ENCODE measurements around the gene GPR155. TPM values are rescaled to one million over a fixed set of nuclear protein-coding genes. Genes with fewer than 3 reads are reported as not detected.
A peak's percentile ranks its signal among the peaks of the same experiment; 100 is the strongest.

The GPR155 gene
- total and polyA plus RNA-seq, 9 of the 15 experiments (the other 6 are each of a cell fraction or from before 2014, with no cell fraction given), result 0.04 to 0.40 (median 0.11) TPM; not detected in 1

DNA sequence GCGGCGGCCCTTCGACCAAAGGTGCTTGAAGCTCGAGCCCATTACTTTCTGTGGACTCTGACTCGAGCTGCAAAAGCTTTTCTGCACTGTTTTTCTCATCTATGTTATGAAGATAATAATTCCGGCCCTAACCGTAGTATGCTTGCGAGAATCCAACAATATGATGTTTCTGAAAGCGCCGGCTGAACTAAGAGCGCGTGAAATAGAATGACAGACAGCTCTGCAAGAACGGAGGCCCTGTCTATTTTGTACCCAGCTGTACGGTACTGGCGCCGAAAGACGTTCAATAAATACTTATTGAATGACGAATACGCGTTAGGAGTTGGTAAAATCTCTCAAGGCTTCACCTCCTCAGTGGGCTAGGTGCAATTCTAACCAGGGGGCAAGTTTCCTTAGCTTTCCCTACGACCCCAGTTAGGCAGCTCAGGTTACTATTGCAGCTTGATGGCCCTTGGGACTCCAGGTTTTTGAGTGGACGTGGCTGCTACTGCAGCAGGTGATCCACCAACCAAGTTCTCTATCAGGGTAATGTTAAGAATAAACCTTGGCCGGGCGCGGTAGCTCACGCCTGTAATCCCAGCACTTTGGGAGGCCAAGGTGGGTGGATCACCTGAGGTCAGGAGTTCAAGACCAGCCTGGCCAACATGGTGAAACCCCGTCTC is 90.7 kb downstream of the GPR155 start (continued):
- TF ChIP-seq L3MBTL2 (IDR thresholded peaks at IDR 0.05) (0 out of 2 replicates have a peak, but pooled peaks have one; percentile 5), ESRRA (IDR thresholded peaks at IDR 0.05; ENCODE audit: borderline replicate concordance, low read depth) (no peak), MYC (IDR thresholded peaks at IDR 0.05; ENCODE audit: low read depth, low read length) (no peak), MYC (CRISPR knock-in tag; IDR thresholded peaks at IDR 0.05; ENCODE audit: borderline replicate concordance, low read depth) (peak; percentile 61; the same call in 1 of the 2 replicates), ZNF584 (CRISPR knock-in tag; IDR thresholded peaks at IDR 0.05; ENCODE audit: low read depth) (no peak), TEAD4 (IDR thresholded peaks at IDR 0.05; ENCODE audit: low read length) (no peak), TEAD4 (CRISPR knock-in tag; IDR thresholded peaks at IDR 0.05; ENCODE audit: borderline replicate concordance) (no peak), RBFOX2 (IDR thresholded peaks at IDR 0.05; ENCODE audit: low read depth, low read length) (peak; percentile 55; the same call in 1 of the 2 replicates)

DNA sequence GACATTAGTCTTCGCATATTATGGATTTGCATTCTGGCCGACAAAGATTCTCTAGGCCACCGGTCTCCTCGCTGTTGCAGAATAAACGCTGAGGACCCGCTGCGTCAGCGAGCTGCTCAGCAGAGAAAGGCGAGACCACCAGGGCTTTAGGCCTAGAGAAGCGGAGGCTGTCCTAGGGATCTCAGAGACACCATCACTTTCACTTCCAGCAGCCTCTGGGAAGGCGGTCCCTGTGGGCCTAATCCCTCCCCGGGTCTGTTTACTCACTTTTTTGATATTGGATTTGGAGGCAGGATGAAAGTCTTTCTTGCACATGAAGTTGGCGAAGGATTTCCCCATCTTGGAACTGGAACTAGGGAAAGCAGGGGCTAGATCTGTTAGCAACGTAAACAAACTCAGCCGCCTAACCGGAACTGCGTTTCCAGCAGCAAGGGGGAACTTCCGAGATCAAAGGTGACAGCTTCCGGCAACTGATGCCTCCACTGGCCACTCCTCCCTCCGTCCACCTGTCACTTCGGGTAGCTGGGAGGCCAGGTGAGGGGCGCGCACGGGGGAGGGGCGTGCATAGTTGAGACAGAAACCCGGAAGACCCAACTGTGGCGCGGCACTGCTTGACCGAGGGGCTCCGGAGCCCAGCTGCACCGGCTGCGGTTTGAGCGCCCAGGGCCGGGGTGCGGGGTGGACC is 91.4 kb downstream of the GPR155 start, which contains the start of gene SCRN3:
TSS of gene SCRN3 (plus strand) at position 447 of the 685 bp plus-strand sequence. CDS start 2,554 bp downstream, outside the sequence.
- Histone ChIP-seq H3K4me2 (ENCODE audit: insufficient read depth, low read length) (peak within 1 kb of the TSS; percentile 92), H4K20me1 (replicated peaks; ENCODE audit: control insufficient read depth, insufficient read depth, low read length) (no peaks in the 10 kb centered on the region), H2AFZ (ENCODE audit: low read depth, low read length) (peak within 1 kb of the TSS; percentile 95), H3K9me3 (replicated peaks; ENCODE audit: control insufficient read depth, insufficient read depth, low read depth, low read length) (no peaks in the 10 kb centered on the region), H3K9me1 (ENCODE audit: control insufficient read depth, insufficient read depth, low read length) (no peaks in the 10 kb centered on the region), H3K9ac (ENCODE audit: insufficient read depth in 1 of 2, low read depth in 2 of 2, low read length in 2 of 2) (peak within 1 kb of the TSS; percentile 84 to 96), H3K36me3 (ENCODE audit: control insufficient read depth, insufficient read depth, low read length) (no peaks in the 10 kb centered on the region; the same call in 2 of the 3 replicates), H3K27ac (ENCODE audit: extremely low read depth, low read depth, low read length) (peak within 1 kb of the TSS; percentile 78), H3K4me1 (replicated peaks in 1 of 2; ENCODE audit: control insufficient read depth in 2 of 2, insufficient read depth in 2 of 2, low read length in 2 of 2) (peaks cover 4 to 5% of the 10 kb centered on the region in 2 experiments; a peak in 1 of 5 replicates), H3K4me3 (peak within 1 kb of the TSS; percentile 76), H3K27me3 (ENCODE audit: control insufficient read depth in 2 of 2, insufficient read depth in 2 of 2, low read length in 2 of 2) (no peaks in the 10 kb centered on the region), H3K79me2 (ENCODE audit: control insufficient read depth, insufficient read depth, low read length) (peaks cover 31% of the 10 kb centered on the region)
- in situ Hi-C loops (cut with MboI), result no loop called here
- ChIA-PET CTCF (ENCODE audit: low intra/inter-chr PET ratio) (no interaction called here), POLR2A (interaction anchor here (0.6 to 1.7 kb wide), 14 partner anchors 8 to 335 kb away, joined by 3 to 10 read pairs (median 3); no protein-coding TSS in a partner anchor)
- TSS peak; percentile 74 for BruUV-seq (replicated peaks)
- intact Hi-C loops (cut with micrococcal nuclease), result no loop called here
- DNase-seq (ENCODE audit: extremely low read depth in 1 of 4, low spot score in 3 of 4) (peak; percentile 83 to 91 (median 86)), ATAC-seq (peak; percentile 97), FAIRE-seq (peak; percentile 93)
- 1% methylated on average over 35 of the region's 35 CpGs for WGBS (ENCODE audit: insufficient coverage, low coverage, missing lambda C conversion rate)
- TF ChIP-seq, protein P1, sequence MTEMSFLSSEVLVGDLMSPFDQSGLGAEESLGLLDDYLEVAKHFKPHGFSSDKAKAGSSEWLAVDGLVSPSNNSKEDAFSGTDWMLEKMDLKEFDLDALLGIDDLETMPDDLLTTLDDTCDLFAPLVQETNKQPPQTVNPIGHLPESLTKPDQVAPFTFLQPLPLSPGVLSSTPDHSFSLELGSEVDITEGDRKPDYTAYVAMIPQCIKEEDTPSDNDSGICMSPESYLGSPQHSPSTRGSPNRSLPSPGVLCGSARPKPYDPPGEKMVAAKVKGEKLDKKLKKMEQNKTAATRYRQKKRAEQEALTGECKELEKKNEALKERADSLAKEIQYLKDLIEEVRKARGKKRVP (CRISPR knock-in tag; IDR thresholded peaks at IDR 0.05), result 0 out of 2 replicates have a peak, but pooled peaks have one; percentile 18

Data from K562 (cell line).